T-helper 1 cell treated with Interleukin-12 subunit alpha and Interleukin-12 subunit beta and Interleukin-4 antibody, amounts not matched to agents 30 μg/mL and 1 μg/mL, for 36 hours (primary cell): ENCODE results near the gene JAKMIP2.
"Not testable (repeated sequence)": the region's sequence is repeated elsewhere in the genome, so short reads cannot be mapped to it uniquely, and the experiment has no call there.

Source experiments
- H3K27ac Mint-ChIP-seq: one replicate; pipeline ENCODE4 v1.8.0; 2021; ENCODE audit warnings: mild to moderate bottlenecking, mixed read lengths
- H3K27me3 Mint-ChIP-seq: one replicate; pipeline ENCODE4 v1.8.0; 2021; ENCODE audit warnings: low read depth, mixed read lengths
- H3K36me3 Mint-ChIP-seq: one replicate; pipeline ENCODE4 v1.8.0; 2021; ENCODE audit warnings: low read depth, mixed read lengths
- H3K4me1 Mint-ChIP-seq: one replicate; pipeline ENCODE4 v1.8.0; 2021; ENCODE audit warnings: low read depth, mixed read lengths
- H3K4me3 Mint-ChIP-seq: one replicate; pipeline ENCODE4 v1.8.0; 2021; ENCODE audit warnings: mild to moderate bottlenecking, moderate library complexity, mixed read lengths
- H3K9me3 Mint-ChIP-seq: one replicate; pipeline ENCODE4 v1.8.0; 2021; ENCODE audit warnings: mixed read lengths

JAKMIP2 gene

GRCh38 chr5:147782110-147783028, at the start of gene JAKMIP2:
Gene JAKMIP2, minus strand, starts transcription at chr5:147782728. Its CDS starts 110,922 bp downstream, at chr5:147671806.
- Mint-ChIP-seq H3K36me3 (no peaks in the 10 kb centered on the region), H3K9me3 (no peaks in the 10 kb centered on the region), H3K27me3 (peaks cover 4% of the 10 kb centered on the region), H3K27ac (peak within 1 kb of the TSS; percentile 88), H3K4me1 (peaks cover 21% of the 10 kb centered on the region), H3K4me3 (peak within 1 kb of the TSS; percentile 90)

GRCh38 chr5:147831465-147831864, 48.9 kb upstream of the JAKMIP2 start, which contains the start of gene SPINK1:
Gene SPINK1, minus strand, starts transcription at chr5:147831671. Its CDS starts 94 bp downstream, at chr5:147831577.
- H3K4me1 Mint-ChIP-seq = no peaks in the 10 kb centered on the region
- H3K36me3 Mint-ChIP-seq = no peaks in the 10 kb centered on the region
- H3K27ac Mint-ChIP-seq = no peak within 1 kb of the TSS
- H3K9me3 Mint-ChIP-seq = no peaks in the 10 kb centered on the region
- no peak within 1 kb of the TSS for H3K4me3 Mint-ChIP-seq
- peaks cover 18% of the 10 kb centered on the region for H3K27me3 Mint-ChIP-seq

GRCh38 chr5:147830035-147830434, 47.5 kb upstream of the JAKMIP2 start:
- Mint-ChIP-seq H3K27ac (no peak overlapping the region), H3K9me3 (no peaks in the 10 kb centered on the region), H3K4me1 (no peaks in the 10 kb centered on the region), H3K36me3 (no peaks in the 10 kb centered on the region), H3K27me3 (peaks cover 18% of the 10 kb centered on the region), H3K4me3 (no peak overlapping the region)

GRCh38 chr5:147827017-147827416, 44.5 kb upstream of the JAKMIP2 start:
- H3K4me3 Mint-ChIP-seq, H3K36me3 Mint-ChIP-seq, H3K4me1 Mint-ChIP-seq, H3K9me3 Mint-ChIP-seq, H3K27ac Mint-ChIP-seq: not testable (repeated sequence)
- peaks cover 13% of the 10 kb centered on the region for H3K27me3 Mint-ChIP-seq

- Mint-ChIP-seq H3K36me3 (no peaks in the 10 kb centered on the region), H3K9me3 (no peaks in the 10 kb centered on the region), H3K27me3 (peaks cover 13% of the 10 kb centered on the region), H3K4me3 (no peak overlapping the region), H3K4me1 (no peaks in the 10 kb centered on the region), H3K27ac (no peak overlapping the region)
These were observed 43.8 kb upstream of the JAKMIP2 start for GRCh38 chr5:147826361-147826760.

- H3K4me3 Mint-ChIP-seq = no peak overlapping the region
- no peaks in the 10 kb centered on the region for H3K9me3 Mint-ChIP-seq
- H3K27ac Mint-ChIP-seq = no peak overlapping the region
- no peaks in the 10 kb centered on the region for H3K4me1 Mint-ChIP-seq
- H3K27me3 Mint-ChIP-seq = peaks cover 14% of the 10 kb centered on the region
- no peaks in the 10 kb centered on the region for H3K36me3 Mint-ChIP-seq
These were observed 40.4 kb upstream of the JAKMIP2 start for GRCh38 chr5:147822686-147823491.

- H3K4me3 Mint-ChIP-seq, H3K27ac Mint-ChIP-seq, H3K9me3 Mint-ChIP-seq, H3K36me3 Mint-ChIP-seq, H3K4me1 Mint-ChIP-seq: not testable (repeated sequence)
- H3K27me3 Mint-ChIP-seq = peaks cover 17% of the 10 kb centered on the region
These were observed 39.7 kb upstream of the JAKMIP2 start for GRCh38 chr5:147822222-147822621.

- peaks cover 20% of the 10 kb centered on the region for H3K27me3 Mint-ChIP-seq
- no peak overlapping the region for H3K27ac Mint-ChIP-seq
- no peaks in the 10 kb centered on the region for H3K9me3 Mint-ChIP-seq
These were observed 39.2 kb upstream of the JAKMIP2 start for GRCh38 chr5:147821766-147822165.

GRCh38 chr5:147819261-147819770, 36.8 kb upstream of the JAKMIP2 start:
- H3K4me3 Mint-ChIP-seq = no peak overlapping the region
- no peaks in the 10 kb centered on the region for H3K9me3 Mint-ChIP-seq
- no peaks in the 10 kb centered on the region for H3K4me1 Mint-ChIP-seq
- no peaks in the 10 kb centered on the region for H3K36me3 Mint-ChIP-seq
- H3K27me3 Mint-ChIP-seq = peaks cover 20% of the 10 kb centered on the region
- H3K27ac Mint-ChIP-seq = no peak overlapping the region

More at GRCh38 chr5:147821766-147822165, 39.2 kb upstream of the JAKMIP2 start:
- no peaks in the 10 kb centered on the region for H3K36me3 Mint-ChIP-seq
- no peaks in the 10 kb centered on the region for H3K4me1 Mint-ChIP-seq
- no peak overlapping the region for H3K4me3 Mint-ChIP-seq

GRCh38 chr5:147818290-147818689, 35.8 kb upstream of the JAKMIP2 start:
- Mint-ChIP-seq H3K4me1 (no peaks in the 10 kb centered on the region), H3K4me3 (no peak overlapping the region), H3K9me3 (no peaks in the 10 kb centered on the region), H3K27ac (no peak overlapping the region), H3K36me3 (no peaks in the 10 kb centered on the region), H3K27me3 (peaks cover 20% of the 10 kb centered on the region)

- Mint-ChIP-seq H3K9me3 (no peaks in the 10 kb centered on the region), H3K27me3 (peaks cover 17% of the 10 kb centered on the region), H3K27ac (no peak overlapping the region), H3K4me1 (no peaks in the 10 kb centered on the region), H3K36me3 (no peaks in the 10 kb centered on the region), H3K4me3 (no peak overlapping the region)
These were observed 31.2 kb upstream of the JAKMIP2 start for GRCh38 chr5:147813696-147814095.

GRCh38 chr5:147809830-147810666, 27.5 kb upstream of the JAKMIP2 start:
- Mint-ChIP-seq H3K27ac (no peak overlapping the region), H3K4me1 (no peaks in the 10 kb centered on the region), H3K36me3 (no peaks in the 10 kb centered on the region), H3K4me3 (no peak overlapping the region), H3K27me3 (peaks cover 6% of the 10 kb centered on the region), H3K9me3 (no peaks in the 10 kb centered on the region)

- no peak overlapping the region for H3K4me3 Mint-ChIP-seq
- no peaks in the 10 kb centered on the region for H3K36me3 Mint-ChIP-seq
- peaks cover 6% of the 10 kb centered on the region for H3K27me3 Mint-ChIP-seq
- peaks cover 2% of the 10 kb centered on the region for H3K4me1 Mint-ChIP-seq
- no peak overlapping the region for H3K27ac Mint-ChIP-seq
- no peaks in the 10 kb centered on the region for H3K9me3 Mint-ChIP-seq
These were observed 22.5 kb upstream of the JAKMIP2 start for GRCh38 chr5:147805030-147805454.

GRCh38 chr5:147804334-147804733, 21.8 kb upstream of the JAKMIP2 start:
- H3K36me3 Mint-ChIP-seq = no peaks in the 10 kb centered on the region
- H3K4me3 Mint-ChIP-seq = no peak overlapping the region
- H3K4me1 Mint-ChIP-seq = peaks cover 2% of the 10 kb centered on the region
- no peak overlapping the region for H3K27ac Mint-ChIP-seq
- H3K9me3 Mint-ChIP-seq = no peaks in the 10 kb centered on the region
- peaks cover 9% of the 10 kb centered on the region for H3K27me3 Mint-ChIP-seq
